Measurements from ENCODE around the gene CCDC178.

- TF ChIP-seq POLR2A (IDR thresholded peaks at IDR 0.05; ENCODE audit: low read length): no peak
- no peak for TF ChIP-seq CTCF (IDR thresholded peaks at IDR 0.05)
- TF ChIP-seq JUNB (IDR thresholded peaks at IDR 0.05): no peak
- no peak for TF ChIP-seq RCOR1 (IDR thresholded peaks at IDR 0.05; ENCODE audit: low read depth, low read length)
- TF ChIP-seq RFX5 (IDR thresholded peaks at IDR 0.05): no peak
- no peak for TF ChIP-seq RARB (CRISPR knock-in tag; IDR thresholded peaks at IDR 0.05)
- no peak for TF ChIP-seq MAFK (IDR thresholded peaks at IDR 0.05; ENCODE audit: partially characterized antibody)
- TF ChIP-seq RAD21 (conservative IDR thresholded peaks at IDR 0.05 in 1 of 2, IDR thresholded peaks at IDR 0.05 in 1 of 2): no peak
- no peak for TF ChIP-seq FOXS1 (CRISPR knock-in tag; IDR thresholded peaks at IDR 0.05)
- TF ChIP-seq EP300 (IDR thresholded peaks at IDR 0.05): no peak
- no peak for TF ChIP-seq MAX (IDR thresholded peaks at IDR 0.05)
- TF ChIP-seq MAZ (IDR thresholded peaks at IDR 0.05; ENCODE audit: borderline replicate concordance, low read depth, low read length): no peak
Observed at GRCh38 chr18:33115476-33115875, 325.0 kb downstream of the CCDC178 start.
